Adrenal gland (tissue), 12 donors: ENCODE data around the gene PRPF4. TPM values are rescaled to one million over a fixed set of nuclear protein-coding genes. Genes with fewer than 3 reads are reported as not detected.

Experiments used
- DNase-seq, 7 donors: peaks; one replicate each; pipeline ENCODE4 v3.0.0-alpha.2; 2019 to 2020
- H3K27ac ChIP-seq, 5 donors: fragments of 200-600 bp; sonication (generic) in 4 of 5; 1 replicate in 3 of 5; 2 replicates in 2 of 5; pipeline versions ENCODE4 v1.5.1 to v1.8.0; 2016 to 2020; ENCODE audit warnings: mild to moderate bottlenecking in 1 of 5
- H3K27me3 ChIP-seq: fragments of 200-600 bp; 2 replicates; pipeline ENCODE4 v1.8.0; 2021
- H3K36me3 ChIP-seq, 2 donors: fragments of 200-600 bp; replicated peaks in 1 of 2; 1 replicate in 1 of 2; 2 replicates in 1 of 2; pipeline versions ENCODE4 v1.5.1 to v1.8.0; 2018 to 2022
- H3K4me1 ChIP-seq, 2 donors: fragments of 200-600 bp; replicated peaks in 1 of 2; 1 replicate in 1 of 2; 2 replicates in 1 of 2; pipeline versions ENCODE4 v1.5.1 to v1.8.0; 2018 to 2021
- H3K4me3 ChIP-seq, 4 donors: fragments of 200-600 bp; sonication (generic) in 3 of 4; one replicate each; pipeline ENCODE4 v1.5.1; 2016 to 2018
- H3K9me3 ChIP-seq, 3 donors: fragments of 200-600 bp; sonication (generic) in 1 of 3; replicated peaks in 1 of 3; 1 replicate in 2 of 3; 2 replicates in 1 of 3; pipeline versions ENCODE4 v1.5.1 to v1.8.0; 2016 to 2021
- POLR2A ChIP-seq, 2 donors: fragments of 450-650 bp; IDR thresholded peaks; one replicate each; pipeline ENCODE4 v1.6.1; 2017; ENCODE audit warnings: antibody characterized with exemption in 2 of 2, mild to moderate bottlenecking in 2 of 2, moderate library complexity in 1 of 2
- WGBS, 4 donors: extraction: QIAGEN DNeasy Blood & Tissue Kit in 2 of 4; methylation state at CpG; one replicate each; pipeline versions ENCODE4 v1.1.5 to v1.1.7; 2013 to 2017; 5-methylcytosine and 5-hydroxymethylcytosine counted together
- intact Hi-C, 2 donors: fragments of 100-400 bp; cut with DNase I; formaldehyde crosslinking; loops; one replicate each; pipeline versions ENCODE4 v1.14.1 to v1.15.0; 2022 to 2023
- polyA plus RNA-seq, 3 donors: library from polyadenylated mRNA; stranded (reverse); fragments of 200-250 nt in 2 of 3; fragments of 350-450 nt in 1 of 3; fragmentation: Illumina TruSeq in 1 of 3; extraction: RNeasy Lipid Tissue Mini Kit (QIAGEN cat#74804) in 1 of 3; gene quantifications; one replicate each; pipeline ENCODE4 v1.2.3, GENCODE V29; 2013 to 2014
- total RNA-seq, 9 donors: library from RNA; depleted of rRNA in 4 of 9; stranded (reverse); fragments of >200 nt in 4 of 9; fragments of 120-200 nt in 1 of 9; fragmentation: NEBNext Ultra II Directional in 1 of 9; extraction: Animal tissue kit (Norgen Biotek cat#: 25700) in 1 of 9; gene quantifications; one replicate each; pipeline versions ENCODE4 v1.1.0 to v1.2.4, GENCODE V29; 2013 to 2023
- TF ChIP-seq, protein P1 (sequence below), 6 experiments: fragments of 450-650 bp in 4 of 6; fragments of 200-600 bp in 2 of 6; sonication (generic) in 1 of 6; IDR thresholded peaks; 1 replicate in 5 of 6; 2 replicates in 1 of 6; pipeline versions ENCODE4 v1.5.1 to v1.8.0; 2016 to 2021; ENCODE audit warnings: antibody characterized with exemption in 6 of 6, mild to moderate bottlenecking in 2 of 6, moderate library complexity in 1 of 6
- donor health status: healthy with polysubstance abuse.
- donor health status: Bipolar disorder and iron deficiency.
- donor health status: DM: yes; HTN: yes; CAD: no.
- donor health status: DM: no; HTN: no; CAD: no.
- donor health status: DM: no; HTN: no; CAD: no.
- donor health status: DM: yes; HTN: yes; CAD: no.

PRPF4 gene
- total and polyA plus RNA-seq, 12 donors: 9.6 to 46.3 (median 22.7) TPM

DNA sequence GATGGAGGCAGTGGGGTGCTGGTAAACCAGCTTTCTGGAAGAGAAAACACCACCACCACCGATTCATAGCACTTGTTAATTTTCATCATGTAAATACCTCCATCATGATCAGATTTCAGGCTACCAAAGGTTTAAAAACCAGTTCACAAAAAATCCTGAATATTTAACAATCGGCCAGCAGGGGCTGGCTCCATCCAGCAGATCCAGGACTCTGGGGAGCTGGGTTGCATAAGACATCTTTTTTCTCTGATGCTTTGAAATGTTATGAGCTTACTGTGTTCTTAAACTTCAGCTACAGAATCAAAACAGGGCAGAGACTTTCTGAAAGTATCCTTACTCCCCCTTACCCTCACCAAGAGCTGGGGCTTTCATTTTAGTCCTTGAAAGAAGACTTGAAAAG is 42.3 kb downstream of the PRPF4 start:
- no peaks in the 10 kb centered on the region for H3K9me3 ChIP-seq
- TF ChIP-seq, protein P1, sequence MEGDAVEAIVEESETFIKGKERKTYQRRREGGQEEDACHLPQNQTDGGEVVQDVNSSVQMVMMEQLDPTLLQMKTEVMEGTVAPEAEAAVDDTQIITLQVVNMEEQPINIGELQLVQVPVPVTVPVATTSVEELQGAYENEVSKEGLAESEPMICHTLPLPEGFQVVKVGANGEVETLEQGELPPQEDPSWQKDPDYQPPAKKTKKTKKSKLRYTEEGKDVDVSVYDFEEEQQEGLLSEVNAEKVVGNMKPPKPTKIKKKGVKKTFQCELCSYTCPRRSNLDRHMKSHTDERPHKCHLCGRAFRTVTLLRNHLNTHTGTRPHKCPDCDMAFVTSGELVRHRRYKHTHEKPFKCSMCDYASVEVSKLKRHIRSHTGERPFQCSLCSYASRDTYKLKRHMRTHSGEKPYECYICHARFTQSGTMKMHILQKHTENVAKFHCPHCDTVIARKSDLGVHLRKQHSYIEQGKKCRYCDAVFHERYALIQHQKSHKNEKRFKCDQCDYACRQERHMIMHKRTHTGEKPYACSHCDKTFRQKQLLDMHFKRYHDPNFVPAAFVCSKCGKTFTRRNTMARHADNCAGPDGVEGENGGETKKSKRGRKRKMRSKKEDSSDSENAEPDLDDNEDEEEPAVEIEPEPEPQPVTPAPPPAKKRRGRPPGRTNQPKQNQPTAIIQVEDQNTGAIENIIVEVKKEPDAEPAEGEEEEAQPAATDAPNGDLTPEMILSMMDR (IDR thresholded peaks at IDR 0.05): peak in 1 of 6 experiments; percentile 7
- no peak for TF ChIP-seq POLR2A (IDR thresholded peaks at IDR 0.05)
- peaks cover 0 to 17% of the 10 kb centered on the region in 2 donors for H3K36me3 ChIP-seq
- intact Hi-C loops: no loop called here
- no peak overlapping the region for H3K27ac ChIP-seq
- 69 to 89% (median 82%) methylated on average over 2 of the region's 2 CpGs for WGBS, 4 donors
- peak in 1 of 7 donors; percentile 25 for DNase-seq
- H3K27me3 ChIP-seq: no peaks in the 10 kb centered on the region
- no peaks in the 10 kb centered on the region for H3K4me1 ChIP-seq
- no peak overlapping the region for H3K4me3 ChIP-seq

DNA sequence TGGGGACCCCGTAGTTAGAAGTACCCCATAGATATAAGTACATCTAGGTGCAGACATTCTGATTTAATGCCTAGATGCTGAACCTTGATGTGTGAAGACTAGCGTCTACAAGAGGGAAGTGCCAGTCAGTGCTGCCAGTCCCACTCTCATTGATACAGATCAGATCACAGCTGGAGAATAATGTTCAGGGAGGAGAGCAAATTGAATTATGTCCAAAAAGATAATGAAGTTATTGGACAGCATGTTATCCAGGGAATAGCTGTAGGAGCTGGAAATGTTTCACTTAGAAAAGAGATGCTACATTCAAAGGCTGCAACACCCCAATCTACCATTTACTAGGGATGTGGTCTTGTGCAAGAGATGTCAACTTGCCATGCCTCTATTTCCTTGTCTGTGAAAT is 43.6 kb downstream of the PRPF4 start:
- Histone ChIP-seq H3K4me3 (no peak overlapping the region), H3K9me3 (no peaks in the 10 kb centered on the region), H3K4me1 (no peaks in the 10 kb centered on the region), H3K36me3 (peaks cover 0 to 17% of the 10 kb centered on the region in 2 donors), H3K27ac (no peak overlapping the region), H3K27me3 (no peaks in the 10 kb centered on the region)
- 78 to 100% (median 89%) methylated on average over 2 of the region's 2 CpGs for WGBS, 4 donors
- intact Hi-C loops: no loop called here
- no peak for DNase-seq
- TF ChIP-seq POLR2A (IDR thresholded peaks at IDR 0.05): no peak
- TF ChIP-seq, protein P1 (IDR thresholded peaks at IDR 0.05): no peak

DNA sequence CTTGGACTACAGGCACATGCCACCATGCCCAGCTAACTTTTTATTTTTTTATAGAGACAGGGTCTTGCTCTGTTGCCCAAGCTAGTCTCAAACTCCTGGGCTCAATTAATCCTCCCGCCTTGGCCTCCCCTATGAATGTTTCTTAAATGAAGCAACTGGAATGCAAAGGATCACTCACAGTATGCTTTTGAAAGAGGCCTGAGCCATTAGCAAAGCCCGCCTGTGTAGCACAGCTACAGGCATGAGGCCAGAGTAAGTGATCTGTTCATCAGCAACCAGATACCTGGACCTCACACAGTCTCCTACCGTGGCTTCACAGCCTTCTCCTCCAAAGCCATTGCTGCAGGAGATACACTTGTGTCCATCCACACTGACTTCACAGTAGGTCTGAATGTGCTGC is 44.6 kb downstream of the PRPF4 start:
- Histone ChIP-seq H3K4me3 (no peak overlapping the region), H3K36me3 (peaks cover 0 to 17% of the 10 kb centered on the region in 2 donors), H3K27ac (no peak overlapping the region), H3K27me3 (no peaks in the 10 kb centered on the region), H3K4me1 (no peaks in the 10 kb centered on the region), H3K9me3 (no peaks in the 10 kb centered on the region)
- intact Hi-C loops: no loop called here
- TF ChIP-seq, protein P1 (IDR thresholded peaks at IDR 0.05): no peak
- no peak for TF ChIP-seq POLR2A (IDR thresholded peaks at IDR 0.05)
- 92 to 95% (median 93%) methylated on average over 3 of the region's 3 CpGs for WGBS, 4 donors
- no peak for DNase-seq

DNA sequence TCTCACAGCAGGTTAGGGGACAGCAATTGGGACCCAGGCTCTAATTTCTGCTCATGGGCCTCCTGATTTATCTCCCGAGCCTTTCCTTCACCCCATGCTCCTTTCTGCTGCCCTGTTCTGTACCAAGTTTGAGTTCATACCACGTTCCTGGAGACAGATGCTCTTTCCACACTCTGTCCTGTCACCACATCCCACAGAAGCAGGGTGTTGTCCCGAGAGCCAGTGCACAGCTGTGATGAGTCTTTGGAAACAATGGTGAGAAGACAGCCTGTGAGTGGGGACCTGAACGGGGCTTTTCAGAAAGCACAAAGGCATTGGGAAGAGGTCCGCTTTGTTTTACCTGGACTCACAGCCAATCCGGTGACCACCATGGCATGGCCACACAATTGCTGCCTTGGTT is 47.2 kb downstream of the PRPF4 start:
- H3K4me3 ChIP-seq: no peak overlapping the region
- 84 to 92% (median 88%) methylated on average over 6 of the region's 6 CpGs for WGBS, 4 donors
- no peaks in the 10 kb centered on the region for H3K9me3 ChIP-seq
- DNase-seq: no peak
- H3K4me1 ChIP-seq: no peaks in the 10 kb centered on the region
- no peak overlapping the region for H3K27ac ChIP-seq
- TF ChIP-seq, protein P1 (IDR thresholded peaks at IDR 0.05): no peak
- no peak for TF ChIP-seq POLR2A (IDR thresholded peaks at IDR 0.05)
- no peaks in the 10 kb centered on the region for H3K27me3 ChIP-seq
- intact Hi-C loops: no loop called here
- peaks cover 0 to 6% of the 10 kb centered on the region in 2 donors for H3K36me3 ChIP-seq
